ENCODE measurements around the gene PDXP.
"Not testable (repeated sequence)": the region's sequence is repeated elsewhere in the genome, so short reads cannot be mapped to it uniquely, and the experiment has no call there.

The PDXP gene

DNA sequence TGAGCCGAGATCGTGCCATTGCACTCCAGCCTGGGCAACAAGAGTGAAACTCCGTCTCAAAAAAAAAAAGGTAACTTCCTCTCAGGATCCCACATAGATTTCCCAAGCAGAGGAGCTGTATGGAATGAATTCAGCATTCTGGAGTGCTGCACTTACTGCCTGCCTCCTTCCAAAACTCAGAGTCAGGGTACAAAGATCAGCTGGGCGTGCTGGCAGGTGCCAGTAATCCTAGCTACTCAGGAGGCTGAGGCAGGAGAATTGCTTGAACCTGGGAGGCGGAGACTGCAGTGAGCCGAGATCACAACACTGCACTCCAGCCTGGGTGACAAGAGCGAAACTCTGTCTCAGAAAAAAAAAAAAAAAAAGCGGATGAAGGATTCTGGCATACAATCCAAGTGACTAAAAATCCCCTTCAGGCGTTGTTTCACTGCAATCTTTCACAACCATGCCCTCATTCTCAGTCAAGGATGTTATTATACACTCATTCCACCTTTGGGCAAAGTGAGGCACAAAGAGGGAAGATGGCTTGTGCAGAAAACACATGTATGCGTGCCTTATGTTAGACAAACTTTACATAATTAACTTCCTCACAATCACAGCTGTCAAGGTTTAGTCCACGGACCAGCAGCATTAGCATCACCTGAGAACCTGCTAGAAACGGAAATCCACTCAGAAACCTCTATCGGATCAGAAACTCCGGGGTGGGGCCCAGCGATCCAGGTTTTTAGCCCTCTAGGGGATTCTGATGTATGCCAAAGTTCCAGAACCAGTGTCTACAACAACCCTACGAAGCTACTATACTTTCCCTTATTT is 26.5 kb downstream of the PDXP start:
- in situ Hi-C loops (cut with MboI; ENCODE audit: low pct_unique_long_range_greater_than_20kb, low sequenced_read_pairs) = no loop called here

DNA sequence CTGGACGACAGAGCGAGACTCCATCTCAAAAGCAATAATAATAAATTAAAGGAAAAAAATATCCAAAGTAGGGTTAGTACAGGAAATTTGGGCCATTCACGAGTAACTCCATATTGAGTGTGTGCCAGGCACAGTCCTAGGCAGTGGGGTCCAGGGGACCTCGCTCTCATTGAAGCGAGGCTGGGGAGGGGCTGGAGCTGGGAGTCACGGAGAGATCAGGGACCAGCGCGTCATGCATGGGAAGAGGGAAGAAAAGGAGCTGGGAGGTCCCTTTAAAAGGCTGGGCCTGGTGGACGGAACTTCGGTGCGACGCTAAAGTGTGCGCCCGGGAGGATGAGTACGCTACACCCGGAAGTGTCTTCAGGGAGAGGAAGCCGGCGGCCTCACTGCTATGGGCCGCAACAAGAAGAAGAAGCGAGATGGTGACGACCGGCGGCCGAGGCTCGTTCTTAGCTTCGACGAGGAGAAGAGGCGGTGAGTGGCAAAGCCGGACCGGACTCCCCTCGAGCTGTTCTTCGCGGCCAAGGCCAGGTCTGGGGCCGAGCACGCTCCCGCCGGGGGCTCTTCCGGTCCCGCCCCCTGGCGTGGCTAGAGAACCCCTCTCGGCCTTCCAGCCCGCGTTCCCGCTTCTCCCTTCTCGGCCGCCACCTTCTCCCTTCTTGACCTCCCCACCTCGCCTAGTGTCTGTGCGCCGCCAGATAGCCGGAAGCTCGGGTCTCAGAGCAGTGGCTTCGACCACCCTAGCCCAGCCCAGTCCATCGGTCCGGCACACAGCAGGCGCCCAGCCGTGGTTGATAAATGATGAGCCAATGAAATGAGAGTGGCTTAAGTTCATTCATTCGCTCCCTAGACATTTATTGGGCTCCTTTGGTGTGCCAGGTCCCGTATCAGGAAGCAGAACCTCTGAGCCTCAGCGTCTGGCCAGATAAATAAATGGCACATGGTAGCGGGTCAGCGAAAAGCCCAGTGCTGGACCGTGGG is 27.8 kb downstream of the PDXP start, which contains the start of gene NOL12:
TSS of gene NOL12 (plus strand) at position 342 of the 981 bp plus-strand sequence. CDS start at position 392, 50 bp downstream.
- in situ Hi-C loops (cut with MboI; ENCODE audit: low pct_unique_long_range_greater_than_20kb, low sequenced_read_pairs) = no loop called here

More for the DNA sequence above, 26.5 kb downstream of the PDXP start:
- no peak for DNase-seq

DNA sequence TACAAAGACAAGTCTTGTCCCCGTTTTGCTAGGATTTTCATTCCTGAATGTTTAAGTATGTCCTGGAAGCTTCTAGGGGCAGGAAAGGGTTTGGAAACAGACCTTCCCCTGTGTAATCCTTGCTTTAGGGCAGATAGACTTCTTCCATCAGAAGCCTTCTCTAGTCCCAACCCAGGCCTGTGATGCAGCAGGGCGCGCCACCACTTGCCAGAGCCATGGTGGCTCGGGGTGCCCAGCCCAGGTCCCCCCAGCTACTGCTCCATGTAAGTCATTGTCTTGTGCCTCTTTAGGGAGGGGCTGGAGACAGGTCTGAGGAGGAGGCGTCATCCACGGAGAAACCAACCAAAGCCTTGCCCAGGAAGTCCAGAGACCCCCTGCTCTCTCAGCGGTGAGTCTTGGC is 31.9 kb downstream of the PDXP start:
- DNase-seq = no peak
- in situ Hi-C loops (cut with MboI; ENCODE audit: low pct_unique_long_range_greater_than_20kb, low sequenced_read_pairs) = no loop called here

More for the DNA sequence above, 27.8 kb downstream of the PDXP start, which contains the start of gene NOL12:
- DNase-seq = peak; percentile 94

GRCh38 chr22:37690901-37691504 is 32.5 kb downstream of the PDXP start:
- DNase-seq = no peak
- in situ Hi-C loops (cut with MboI; ENCODE audit: low pct_unique_long_range_greater_than_20kb, low sequenced_read_pairs) = no loop called here

- in situ Hi-C loops (cut with MboI; ENCODE audit: low pct_unique_long_range_greater_than_20kb, low sequenced_read_pairs) = no loop called here
- no peak for DNase-seq
Observed at GRCh38 chr22:37692627-37693285, 34.2 kb downstream of the PDXP start.

- in situ Hi-C loops (cut with MboI; ENCODE audit: low pct_unique_long_range_greater_than_20kb, low sequenced_read_pairs) = not testable (repeated sequence)
Observed at GRCh38 chr22:37694131-37694530, 35.6 kb downstream of the PDXP start.

DNA sequence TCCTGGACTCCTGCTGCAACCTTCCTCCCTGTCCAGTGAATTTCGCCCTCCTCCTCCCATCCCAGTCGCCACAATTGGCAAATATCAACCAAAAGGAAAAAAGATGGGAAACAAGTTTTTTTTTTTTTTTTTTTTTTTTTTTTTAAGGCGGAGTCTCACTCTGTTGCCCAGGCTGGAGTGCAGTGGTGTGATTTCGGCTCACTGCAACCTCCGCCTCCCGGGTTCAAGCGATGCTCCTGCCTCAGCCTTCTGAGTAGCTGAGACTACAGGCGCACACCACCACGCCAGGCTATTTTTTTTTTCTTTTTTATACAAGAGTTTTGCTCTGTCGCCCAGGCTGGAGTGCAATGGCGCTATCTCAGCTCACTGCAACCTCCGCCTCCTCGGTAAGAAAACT is 37.7 kb downstream of the PDXP start:
- DNase-seq; in situ Hi-C loops (cut with MboI; ENCODE audit: low pct_unique_long_range_greater_than_20kb, low sequenced_read_pairs): not testable (repeated sequence)

More at GRCh38 chr22:37694131-37694530, 35.6 kb downstream of the PDXP start:
- DNase-seq = not testable (repeated sequence)

GRCh38 chr22:37696657-37697537 is 38.4 kb downstream of the PDXP start, which contains the start of gene TRIOBP:
Gene TRIOBP (plus strand): TSS chr22:37697048. CDS start chr22:37701366, 4,318 bp downstream.
- no peak for DNase-seq
- in situ Hi-C loops (cut with MboI; ENCODE audit: low pct_unique_long_range_greater_than_20kb, low sequenced_read_pairs) = no loop called here

- DNase-seq = no peak
- in situ Hi-C loops (cut with MboI; ENCODE audit: low pct_unique_long_range_greater_than_20kb, low sequenced_read_pairs) = no loop called here
Observed at GRCh38 chr22:37697538-37697835, 39.0 kb downstream of the PDXP start.

- peak; percentile 7 for DNase-seq
- in situ Hi-C loops (cut with MboI; ENCODE audit: low pct_unique_long_range_greater_than_20kb, low sequenced_read_pairs) = no loop called here
Observed at GRCh38 chr22:37701141-37701786, 42.7 kb downstream of the PDXP start.

- in situ Hi-C loops (cut with MboI; ENCODE audit: low pct_unique_long_range_greater_than_20kb, low sequenced_read_pairs) = no loop called here
- no peak for DNase-seq
Observed at GRCh38 chr22:37703906-37704305, 45.4 kb downstream of the PDXP start.

- in situ Hi-C loops (cut with MboI; ENCODE audit: low pct_unique_long_range_greater_than_20kb, low sequenced_read_pairs) = no loop called here
- no peak for DNase-seq
Observed at GRCh38 chr22:37704645-37705044, 46.1 kb downstream of the PDXP start.

DNA sequence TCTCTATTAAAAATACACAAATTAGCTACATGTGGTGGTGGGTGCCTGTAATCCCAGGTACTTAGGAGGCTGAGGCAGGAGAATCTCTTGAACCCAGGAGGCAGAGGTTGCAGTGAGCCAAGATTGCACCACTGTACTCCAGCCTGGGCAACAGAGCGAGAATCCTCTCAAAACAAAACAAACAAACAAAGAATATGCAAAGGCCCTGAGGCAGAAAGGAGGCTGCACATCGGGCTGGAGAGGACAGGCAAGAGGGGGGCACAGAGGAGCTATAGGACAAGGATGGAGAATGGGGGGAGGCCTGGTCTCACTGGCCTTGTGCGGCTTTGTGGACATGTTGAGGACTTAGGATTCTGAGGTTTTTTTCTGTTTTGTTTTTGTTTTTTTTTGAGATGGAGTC is 46.7 kb downstream of the PDXP start:
- in situ Hi-C loops (cut with MboI; ENCODE audit: low pct_unique_long_range_greater_than_20kb, low sequenced_read_pairs) = no loop called here
- DNase-seq = no peak

DNA sequence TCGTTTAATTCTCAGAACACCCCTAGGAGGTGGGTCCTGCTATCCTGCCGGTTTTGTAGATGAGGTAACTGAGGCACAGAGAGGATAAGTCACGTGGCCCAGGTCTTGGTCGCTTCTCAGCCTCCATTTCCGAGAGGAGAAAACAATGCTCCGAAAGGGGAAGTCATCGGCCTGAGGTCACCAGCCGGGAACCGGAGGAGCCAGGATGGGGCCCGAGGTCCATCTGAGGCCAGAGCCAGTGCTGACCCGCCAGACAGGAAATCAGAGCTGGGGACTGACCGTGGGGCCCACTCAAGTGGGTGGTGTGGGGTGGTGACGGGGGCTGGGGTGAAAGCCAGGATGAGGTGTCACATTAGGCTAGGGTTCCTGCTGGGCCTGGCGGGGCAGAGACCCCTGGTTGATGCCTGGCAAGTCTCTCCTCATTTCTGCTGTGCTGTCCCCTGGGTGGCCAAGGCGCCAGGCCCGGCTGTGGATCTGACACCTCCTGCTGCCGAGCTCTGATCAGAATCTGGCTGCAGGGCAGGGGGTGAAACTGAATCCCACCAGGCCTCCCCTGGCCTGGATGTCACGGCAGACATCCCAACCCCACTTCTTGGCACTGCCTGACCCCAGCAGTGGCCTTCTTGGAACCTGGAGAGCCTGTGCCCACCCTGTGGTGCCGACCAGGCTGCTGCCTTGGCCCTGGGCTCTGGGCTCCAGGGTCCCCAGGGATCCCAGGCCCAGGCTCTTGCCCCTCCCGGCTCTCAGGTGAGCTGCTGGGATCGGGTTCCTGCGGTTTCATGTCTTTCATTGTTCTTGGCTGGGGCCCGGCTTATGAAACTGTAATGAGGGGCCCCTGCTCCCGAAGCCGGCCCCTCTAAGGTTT is 50.3 kb downstream of the PDXP start:
- in situ Hi-C loops (cut with MboI; ENCODE audit: low pct_unique_long_range_greater_than_20kb, low sequenced_read_pairs) = no loop called here
- no peak for DNase-seq

GRCh38 chr22:37709445-37709765 is 50.9 kb downstream of the PDXP start:
- in situ Hi-C loops (cut with MboI; ENCODE audit: low pct_unique_long_range_greater_than_20kb, low sequenced_read_pairs) = no loop called here
- DNase-seq = no peak

DNA sequence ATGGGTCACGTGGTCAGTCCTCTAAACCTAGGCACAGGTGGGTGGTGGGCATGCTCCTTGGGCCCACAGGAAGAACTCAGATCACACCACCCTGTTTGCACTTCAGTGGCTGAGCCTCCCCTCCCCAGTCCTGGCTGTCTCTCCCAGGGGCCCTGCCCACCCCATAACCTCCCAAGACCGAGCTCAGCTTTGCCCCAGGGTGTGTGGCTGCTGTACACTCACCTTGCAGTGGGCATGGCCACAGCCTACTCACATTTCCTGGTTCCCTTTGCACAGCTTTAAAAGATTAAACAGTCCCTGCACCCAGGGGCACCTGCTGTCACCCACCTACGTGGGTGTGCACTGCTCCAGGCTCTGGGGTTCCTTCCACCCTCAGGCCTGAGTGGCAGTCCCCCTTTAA is 52.2 kb downstream of the PDXP start:
- DNase-seq = no peak

DNA sequence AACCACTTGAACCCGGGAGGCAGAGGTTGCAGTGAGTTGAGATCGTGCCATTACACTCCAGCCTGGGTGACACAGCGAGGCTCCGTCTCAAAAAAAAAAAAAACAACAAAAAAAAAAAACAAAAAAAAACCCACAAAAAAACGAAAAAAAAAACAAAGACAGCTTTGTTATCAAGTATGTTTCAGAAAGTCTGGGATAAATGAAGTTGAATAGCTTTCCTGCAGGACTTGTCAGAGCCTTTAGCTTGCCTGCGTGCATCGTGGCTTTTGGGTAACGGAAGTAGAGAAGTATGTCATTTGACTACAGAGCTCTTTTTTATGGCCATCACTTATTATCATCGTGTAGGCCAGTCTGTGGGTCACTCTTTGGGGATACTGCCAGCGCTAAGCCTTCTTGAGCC is 53.0 kb downstream of the PDXP start:
- no peak for DNase-seq
- in situ Hi-C loops (cut with MboI; ENCODE audit: low pct_unique_long_range_greater_than_20kb, low sequenced_read_pairs) = no loop called here

More for the DNA sequence above, 52.2 kb downstream of the PDXP start:
- in situ Hi-C loops (cut with MboI; ENCODE audit: low pct_unique_long_range_greater_than_20kb, low sequenced_read_pairs) = no loop called here
